ENCODE measurements around the gene TEX12. TPM values are rescaled to one million over a fixed set of nuclear protein-coding genes. Genes with fewer than 3 reads are reported as not detected.

TEX12 gene
- total RNA-seq, result not detected

- Mint-ChIP-seq H3K27me3 (peaks cover 13% of the 10 kb centered on the region), H3K9me3 (no peaks in the 10 kb centered on the region), H3K36me3 (ENCODE audit: low read depth) (no peaks in the 10 kb centered on the region), H3K27ac (no peak within 1 kb of the TSS), H3K4me3 (no peak within 1 kb of the TSS), H3K4me1 (ENCODE audit: low read depth) (no peaks in the 10 kb centered on the region)
- ChIA-PET POLR2A (no interaction called here), CTCF (no interaction called here)
- DNase-seq, result no peak
- no peak for ATAC-seq
- no peak for TF ChIP-seq CTCF (IDR thresholded peaks at IDR 0.05)
- intact Hi-C loops (cut with micrococcal nuclease), result no loop called here
These were observed at the start of gene TEX12 for GRCh38 chr11:112167145-112167544. Gene TEX12, plus strand, starts transcription at chr11:112167372. Its CDS starts 1,897 bp downstream, at chr11:112169269.

- ChIA-PET POLR2A (no interaction called here), CTCF (interaction anchor here (0.9 kb wide), 1 partner anchor 162 kb away, joined by 3 read pairs; no protein-coding TSS in a partner anchor)
- peak; percentile 74 for ATAC-seq
- H3K36me3 Mint-ChIP-seq (ENCODE audit: low read depth), result peaks cover 2% of the 10 kb centered on the region
- intact Hi-C loops (cut with micrococcal nuclease), result loop anchor here (10.0 kb wide), 1 partner anchor 167 kb away; no protein-coding TSS in a partner anchor
- H3K27ac Mint-ChIP-seq, result no peak overlapping the region
- DNase-seq, result peak; percentile 50
- no peak for TF ChIP-seq CTCF (IDR thresholded peaks at IDR 0.05)
- no peaks in the 10 kb centered on the region for H3K27me3 Mint-ChIP-seq
- no peak overlapping the region for H3K4me3 Mint-ChIP-seq
- H3K4me1 Mint-ChIP-seq (ENCODE audit: low read depth), result peaks cover 16% of the 10 kb centered on the region
- no peaks in the 10 kb centered on the region for H3K9me3 Mint-ChIP-seq
These were observed 49.0 kb upstream of the TEX12 start for GRCh38 chr11:112118176-112118575.

GRCh38 chr11:112121981-112122615, 45.1 kb upstream of the TEX12 start:
- CTCF ChIA-PET, result interaction anchor here (1.4 to 2.7 kb wide), 2 partner anchors 8 to 158 kb away, joined by 7 to 9 read pairs; no protein-coding TSS in a partner anchor
- H3K27me3 Mint-ChIP-seq, result no peaks in the 10 kb centered on the region
- no peak for ATAC-seq
- no peak overlapping the region for H3K4me3 Mint-ChIP-seq
- TF ChIP-seq CTCF (IDR thresholded peaks at IDR 0.05), result no peak
- H3K36me3 Mint-ChIP-seq (ENCODE audit: low read depth), result no peaks in the 10 kb centered on the region
- no peaks in the 10 kb centered on the region for H3K9me3 Mint-ChIP-seq
- no peak for DNase-seq
- intact Hi-C loops (cut with micrococcal nuclease), result no loop called here
- no peak overlapping the region for H3K27ac Mint-ChIP-seq
- POLR2A ChIA-PET, result no interaction called here
- H3K4me1 Mint-ChIP-seq (ENCODE audit: low read depth), result peaks cover 14% of the 10 kb centered on the region

GRCh38 chr11:112123129-112123528, 44.0 kb upstream of the TEX12 start:
- Mint-ChIP-seq H3K27ac (no peak overlapping the region), H3K4me3 (no peak overlapping the region), H3K4me1 (ENCODE audit: low read depth) (peaks cover 14% of the 10 kb centered on the region), H3K27me3 (no peaks in the 10 kb centered on the region), H3K9me3 (no peaks in the 10 kb centered on the region), H3K36me3 (ENCODE audit: low read depth) (no peaks in the 10 kb centered on the region)
- POLR2A ChIA-PET, result no interaction called here
- CTCF ChIA-PET, result interaction anchor here (1.4 kb wide), 1 partner anchor 9 kb away, joined by 9 read pairs; no protein-coding TSS in a partner anchor
- TF ChIP-seq CTCF (IDR thresholded peaks at IDR 0.05), result no peak
- ATAC-seq (no peak), DNase-seq (no peak)
- intact Hi-C loops (cut with micrococcal nuclease), result no loop called here

GRCh38 chr11:112127056-112127455, 40.1 kb upstream of the TEX12 start:
- ChIA-PET POLR2A (no interaction called here), CTCF (interaction anchor here (1.8 kb wide), 1 partner anchor 13 kb away, joined by 7 read pairs; no protein-coding TSS in a partner anchor)
- H3K27me3 Mint-ChIP-seq, result no peaks in the 10 kb centered on the region
- H3K36me3 Mint-ChIP-seq (ENCODE audit: low read depth), result no peaks in the 10 kb centered on the region
- no peak for TF ChIP-seq CTCF (IDR thresholded peaks at IDR 0.05)
- intact Hi-C loops (cut with micrococcal nuclease), result no loop called here
- no peak overlapping the region for H3K27ac Mint-ChIP-seq
- no peaks in the 10 kb centered on the region for H3K4me1 Mint-ChIP-seq (ENCODE audit: low read depth)
- H3K4me3 Mint-ChIP-seq, result no peak overlapping the region
- DNase-seq (no peak), ATAC-seq (no peak)
- no peaks in the 10 kb centered on the region for H3K9me3 Mint-ChIP-seq

Measured in activated CD8-positive, alpha-beta T cell treated with anti-CD3 and anti-CD28 coated beads for 36 hours (primary cell).